Peyer's patch (tissue), 4 donors: ENCODE results near the gene TGDS. TPM values are rescaled to one million over a fixed set of nuclear protein-coding genes. Genes with fewer than 3 reads are reported as not detected.

Experiments
- DNase-seq, 3 donors: peaks; one replicate each; pipeline ENCODE4 v3.0.0-alpha.2; 2017 to 2019
- H3K27ac ChIP-seq, 4 donors: fragments of 200-600 bp; sonication (generic); one replicate each; pipeline ENCODE4 v1.5.1; 2016 to 2019
- H3K27me3 ChIP-seq, 2 donors: fragments of 200-600 bp; sonication (generic); one replicate each; pipeline ENCODE4 v1.5.1; 2019
- H3K36me3 ChIP-seq, 3 donors: fragments of 200-600 bp; sonication (generic); one replicate each; pipeline ENCODE4 v1.5.1; 2016 to 2019
- H3K4me1 ChIP-seq, 4 donors: fragments of 200-600 bp; sonication (generic); one replicate each; pipeline ENCODE4 v1.5.1; 2016 to 2019
- H3K4me3 ChIP-seq, 4 donors: fragments of 200-600 bp; sonication (generic); 1 replicate in 3 of 4; 2 replicates in 1 of 4; pipeline ENCODE4 v1.5.1; 2016 to 2019; ENCODE audit warnings: mild to moderate bottlenecking in 1 of 4
- H3K9me3 ChIP-seq, 4 donors: fragments of 200-600 bp; sonication (generic); one replicate each; pipeline ENCODE4 v1.5.1; 2016 to 2019; ENCODE audit warnings: mild to moderate bottlenecking in 1 of 4
- CTCF ChIP-seq, 6 experiments: fragments of 450-650 bp in 4 of 6; fragments of 200-600 bp in 2 of 6; sonication (generic) in 1 of 6; IDR thresholded peaks; one replicate each; pipeline ENCODE4 v1.5.1; 2017 to 2019; ENCODE audit warnings: antibody characterized with exemption in 6 of 6, mild to moderate bottlenecking in 3 of 6, moderate library complexity in 1 of 6
- POLR2A ChIP-seq, 2 donors: fragments of 450-650 bp; IDR thresholded peaks; one replicate each; pipeline ENCODE4 v1.5.1; 2017; ENCODE audit warnings: antibody characterized with exemption in 2 of 2, mild to moderate bottlenecking in 2 of 2, moderate library complexity in 2 of 2
- total RNA-seq, 4 donors: library from RNA; depleted of rRNA; stranded (reverse); fragments of >200 nt; gene quantifications; one replicate each; pipeline ENCODE4 v1.1.0, GENCODE V29; 2016

The TGDS gene
- total RNA-seq, 4 donors from 2014 or later, result 4.9 to 30.5 (median 11.4) TPM

DNA sequence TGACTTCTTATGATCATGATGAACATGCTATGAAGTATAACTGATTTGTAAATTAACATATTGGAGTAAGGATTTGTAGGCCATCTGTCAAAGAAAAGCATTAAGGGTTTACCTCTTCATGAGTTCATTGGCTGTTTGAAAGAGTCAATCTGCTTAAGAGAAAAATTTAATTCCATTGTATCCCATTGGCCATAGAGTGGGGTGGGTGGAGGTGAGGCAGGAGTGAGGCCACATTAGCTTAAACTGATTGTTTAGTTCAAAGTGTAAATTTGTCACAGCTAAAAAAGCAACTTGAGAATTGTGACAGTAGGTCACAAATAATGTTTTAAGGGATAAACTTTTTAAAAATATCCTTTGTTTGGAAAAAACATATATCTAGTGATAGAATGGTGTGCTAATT lies 17.1 kb upstream of the TGDS start:
- DNase-seq, result no peak
- Histone ChIP-seq H3K36me3 (no peaks in the 10 kb centered on the region), H3K9me3 (no peaks in the 10 kb centered on the region), H3K4me1 (no peaks in the 10 kb centered on the region), H3K4me3 (no peak overlapping the region), H3K27me3 (no peaks in the 10 kb centered on the region), H3K27ac (no peak overlapping the region)
- no peak for TF ChIP-seq CTCF (IDR thresholded peaks at IDR 0.05)
- no peak for TF ChIP-seq POLR2A (IDR thresholded peaks at IDR 0.05)

DNA sequence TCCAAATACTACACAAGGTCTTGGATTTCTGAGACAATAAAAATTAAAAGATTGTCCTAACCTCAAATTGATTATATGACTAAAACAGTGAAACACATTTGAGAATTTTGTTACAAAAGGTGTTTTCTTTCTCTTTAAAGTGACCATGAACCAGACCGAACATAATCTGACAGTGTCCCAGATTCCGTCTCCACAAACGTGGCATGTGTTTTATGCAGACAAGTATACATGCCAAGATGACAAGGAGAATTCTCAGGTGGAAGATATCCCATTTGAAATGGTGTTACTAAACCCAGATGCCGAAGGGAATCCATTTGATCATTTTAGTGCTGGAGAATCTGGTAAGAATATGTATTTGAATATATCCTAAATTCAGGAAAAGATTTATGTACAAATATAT lies 16.1 kb upstream of the TGDS start:
- Histone ChIP-seq H3K27me3 (no peaks in the 10 kb centered on the region), H3K9me3 (no peaks in the 10 kb centered on the region)

DNA sequence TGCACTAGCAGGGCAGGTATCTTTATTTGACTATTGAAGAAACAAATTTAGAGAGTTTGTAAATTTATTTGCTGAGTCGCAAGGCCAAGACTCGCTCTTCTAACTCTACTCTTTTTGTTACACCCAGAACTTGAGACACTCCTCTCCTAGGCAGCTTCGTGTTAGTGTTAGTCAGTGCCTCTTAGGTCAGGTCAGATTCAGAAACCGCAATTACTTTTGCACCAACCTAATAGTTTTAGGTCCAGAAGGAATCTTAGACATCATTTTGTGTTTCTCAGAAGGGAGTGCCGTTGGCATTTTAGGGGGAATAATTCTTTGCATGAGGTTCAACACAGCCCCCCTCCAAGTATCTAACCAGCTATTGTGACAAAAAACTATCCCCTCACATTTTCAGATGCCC lies 14.5 kb upstream of the TGDS start:
- no peak for TF ChIP-seq CTCF (IDR thresholded peaks at IDR 0.05)
- TF ChIP-seq POLR2A (IDR thresholded peaks at IDR 0.05), result no peak
- no peak overlapping the region for H3K27ac ChIP-seq
- peaks cover 0 to 5% (median 0%) of the 10 kb centered on the region in 3 donors for H3K36me3 ChIP-seq

More for the DNA sequence above, 16.1 kb upstream of the TGDS start:
- no peak for DNase-seq
- Histone ChIP-seq H3K36me3 (peaks cover 0 to under 1% (median 0%) of the 10 kb centered on the region in 3 donors), H3K4me1 (no peaks in the 10 kb centered on the region), H3K27ac (no peak overlapping the region), H3K4me3 (no peak overlapping the region)
- no peak for TF ChIP-seq POLR2A (IDR thresholded peaks at IDR 0.05)

DNA sequence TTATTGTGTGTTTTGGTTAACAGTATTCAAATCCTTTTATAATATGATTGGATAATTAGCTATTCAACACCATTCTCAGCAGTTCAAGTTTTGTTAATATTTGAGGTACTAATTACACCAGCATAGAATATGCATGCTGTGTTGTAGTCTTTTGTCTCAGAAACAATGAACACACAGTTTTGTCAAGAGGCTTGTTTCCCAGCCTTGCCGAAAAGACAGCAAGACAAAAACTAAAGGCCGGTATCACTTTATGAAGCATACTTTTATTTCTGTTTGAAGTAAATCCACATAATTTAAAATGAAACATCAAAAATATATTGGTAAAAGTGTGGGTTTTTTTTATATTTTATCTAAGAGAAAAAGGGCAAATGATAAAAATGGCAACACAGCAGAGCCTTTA lies 13.2 kb upstream of the TGDS start:
- Histone ChIP-seq H3K27ac (no peak overlapping the region), H3K4me3 (no peak overlapping the region), H3K27me3 (no peaks in the 10 kb centered on the region), H3K9me3 (no peaks in the 10 kb centered on the region), H3K4me1 (no peaks in the 10 kb centered on the region), H3K36me3 (peaks cover 0 to 5% (median 0%) of the 10 kb centered on the region in 3 donors)
- no peak for DNase-seq
- TF ChIP-seq POLR2A (IDR thresholded peaks at IDR 0.05) (no peak), CTCF (IDR thresholded peaks at IDR 0.05) (no peak)

More for the DNA sequence above, 14.5 kb upstream of the TGDS start:
- DNase-seq, result no peak
- H3K9me3 ChIP-seq, result no peaks in the 10 kb centered on the region
- H3K4me1 ChIP-seq, result no peaks in the 10 kb centered on the region
- H3K27me3 ChIP-seq, result no peaks in the 10 kb centered on the region
- no peak overlapping the region for H3K4me3 ChIP-seq

- Histone ChIP-seq H3K4me3 (no peak overlapping the region), H3K4me1 (no peaks in the 10 kb centered on the region), H3K27me3 (no peaks in the 10 kb centered on the region), H3K36me3 (peaks cover 0 to 5% (median 0%) of the 10 kb centered on the region in 3 donors), H3K9me3 (no peaks in the 10 kb centered on the region), H3K27ac (no peak overlapping the region)
- no peak for DNase-seq
- TF ChIP-seq CTCF (IDR thresholded peaks at IDR 0.05) (no peak), POLR2A (IDR thresholded peaks at IDR 0.05) (no peak)
Observed at GRCh38 chr13:94608586-94608985, 12.6 kb upstream of the TGDS start.

DNA sequence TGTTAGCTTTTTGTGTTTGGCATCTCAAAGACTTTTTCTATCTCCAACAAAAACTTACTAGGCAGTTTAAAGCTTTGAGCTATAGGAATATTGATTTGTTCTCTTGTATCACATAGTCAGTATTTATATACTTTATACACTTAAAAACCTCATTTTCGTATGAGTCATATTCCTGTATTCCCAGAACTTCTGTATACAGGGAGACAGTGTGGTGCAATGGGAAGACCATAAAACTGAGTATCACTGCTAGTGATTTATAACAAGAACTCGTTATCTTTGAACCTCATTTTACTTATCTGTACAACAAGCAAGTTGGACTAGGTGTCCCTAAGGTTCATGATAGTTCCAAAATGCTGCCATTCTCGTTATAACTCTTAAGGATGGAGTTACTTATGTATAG lies 12.0 kb upstream of the TGDS start:
- peaks cover 0 to 5% (median 0%) of the 10 kb centered on the region in 3 donors for H3K36me3 ChIP-seq
- peaks cover 0 to 2% (median 0%) of the 10 kb centered on the region in 4 donors for H3K4me1 ChIP-seq
- no peak overlapping the region for H3K27ac ChIP-seq
- H3K4me3 ChIP-seq, result no peak overlapping the region
- TF ChIP-seq CTCF (IDR thresholded peaks at IDR 0.05), result no peak
- no peak for TF ChIP-seq POLR2A (IDR thresholded peaks at IDR 0.05)
- H3K27me3 ChIP-seq, result no peaks in the 10 kb centered on the region
- H3K9me3 ChIP-seq, result no peaks in the 10 kb centered on the region
- no peak for DNase-seq
